GM12891 (cell line): Measurements from ENCODE around the gene LPXN.

Experiments
- DNase-seq: peaks from one replicate; pipeline ENCODE4 v3.0.0; 2011; ENCODE audit warnings: low spot score; ENCODE audit not compliant: insufficient read length
- FAIRE-seq: peaks from 2 replicates; lab custom pipeline; 2011; peaks lifted over from hg19 to GRCh38; lab: Jason Lieb, UNC
- PAX5 ChIP-seq: IDR thresholded peaks from 2 replicates; pipeline ENCODE4 v1.6.1; 2011; ENCODE audit warnings: low read length, moderate library complexity, mild to moderate bottlenecking; ENCODE audit not compliant: insufficient read depth, severe bottlenecking
- POLR2A ChIP-seq: IDR thresholded peaks from 2 replicates; pipeline ENCODE4 v1.6.1; 2011; ENCODE audit warnings: low read depth, low read length, control low read depth
- POLR2AphosphoS5 ChIP-seq: IDR thresholded peaks from 2 replicates; pipeline ENCODE4 v1.6.1; 2011; ENCODE audit warnings: low read depth, low read length, control low read depth
- POU2F2 ChIP-seq: IDR thresholded peaks from 2 replicates; pipeline ENCODE4 v1.6.1; 2011; ENCODE audit warnings: low read depth, mild to moderate bottlenecking, control low read depth, low read length, moderate library complexity
- SPI1 ChIP-seq: IDR thresholded peaks from 2 replicates; pipeline ENCODE4 v1.6.1; 2011; ENCODE audit warnings: low read depth, low read length, control low read depth
- TAF1 ChIP-seq: IDR thresholded peaks from 2 replicates; pipeline ENCODE4 v1.6.1; 2011; ENCODE audit warnings: low read depth, low read length, control low read depth

LPXN gene

DNA sequence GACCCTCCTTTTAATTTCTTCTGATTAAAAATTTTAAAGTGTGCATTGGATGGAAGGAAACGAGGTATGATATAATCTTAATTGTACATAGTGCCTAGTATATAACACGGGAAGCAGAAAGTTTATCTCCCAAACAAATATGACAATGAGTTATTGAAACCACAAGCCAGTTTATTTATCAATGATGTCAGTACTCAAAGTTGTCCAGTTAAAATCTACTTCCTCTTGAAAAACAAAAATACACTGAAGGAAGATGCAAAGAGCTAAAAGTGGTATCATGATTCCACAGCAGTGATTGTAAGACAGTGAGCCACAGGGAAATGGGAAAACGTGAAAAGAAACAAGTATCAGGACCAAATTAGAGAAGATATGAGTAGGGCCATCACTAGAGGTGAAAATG is 48.9 kb downstream of the LPXN start:
- DNase-seq (no peak), FAIRE-seq (peak; percentile 50)
- TF ChIP-seq POLR2AphosphoS5, result no peak
- no peak for TF ChIP-seq POU2F2
- no peak for TF ChIP-seq PAX5
- TF ChIP-seq POLR2A, result no peak
- no peak for TF ChIP-seq TAF1
- TF ChIP-seq SPI1, result no peak

DNA sequence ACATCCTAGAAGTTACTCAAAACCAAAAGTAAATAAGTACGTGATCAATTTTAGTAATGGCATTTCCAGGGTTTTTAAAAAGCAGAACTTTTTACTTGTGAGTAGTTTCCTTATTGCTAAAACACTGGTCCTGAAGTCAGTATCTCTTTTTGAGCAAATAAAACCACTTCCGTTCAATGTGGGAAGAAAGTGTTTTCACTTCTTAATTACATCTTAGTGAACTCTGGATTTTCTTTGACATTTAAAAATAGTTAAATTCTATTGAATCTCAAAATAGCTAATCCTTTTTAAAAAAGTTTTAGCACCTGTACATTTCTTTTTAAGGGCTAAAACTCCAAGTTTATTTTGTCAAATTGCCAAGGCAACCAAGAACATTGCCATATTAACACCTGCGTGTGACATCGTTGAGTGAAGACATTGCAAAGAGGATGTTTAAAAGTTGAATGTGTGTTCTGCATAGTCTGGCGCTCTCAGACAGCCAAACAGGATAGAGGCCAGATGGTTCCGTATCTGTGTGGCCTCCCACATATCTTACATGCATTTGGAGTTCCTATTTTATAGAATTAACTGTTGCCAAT is 50.5 kb downstream of the LPXN start:
- TF ChIP-seq POLR2A (peak; percentile 70), TAF1 (no peak), PAX5 (no peak), POLR2AphosphoS5 (peak; percentile 64), POU2F2 (peak; percentile 45; the same call in 1 of the 2 replicates), SPI1 (peak; percentile 64)
- DNase-seq (peak; percentile 23), FAIRE-seq (peak; percentile 95)

GRCh38 chr11:58524232-58525036 is 51.2 kb downstream of the LPXN start:
- DNase-seq (no peak), FAIRE-seq (peak; percentile 88)
- TF ChIP-seq POLR2AphosphoS5 (no peak), POU2F2 (no peak), TAF1 (no peak), SPI1 (no peak), POLR2A (no peak), PAX5 (no peak)

DNA sequence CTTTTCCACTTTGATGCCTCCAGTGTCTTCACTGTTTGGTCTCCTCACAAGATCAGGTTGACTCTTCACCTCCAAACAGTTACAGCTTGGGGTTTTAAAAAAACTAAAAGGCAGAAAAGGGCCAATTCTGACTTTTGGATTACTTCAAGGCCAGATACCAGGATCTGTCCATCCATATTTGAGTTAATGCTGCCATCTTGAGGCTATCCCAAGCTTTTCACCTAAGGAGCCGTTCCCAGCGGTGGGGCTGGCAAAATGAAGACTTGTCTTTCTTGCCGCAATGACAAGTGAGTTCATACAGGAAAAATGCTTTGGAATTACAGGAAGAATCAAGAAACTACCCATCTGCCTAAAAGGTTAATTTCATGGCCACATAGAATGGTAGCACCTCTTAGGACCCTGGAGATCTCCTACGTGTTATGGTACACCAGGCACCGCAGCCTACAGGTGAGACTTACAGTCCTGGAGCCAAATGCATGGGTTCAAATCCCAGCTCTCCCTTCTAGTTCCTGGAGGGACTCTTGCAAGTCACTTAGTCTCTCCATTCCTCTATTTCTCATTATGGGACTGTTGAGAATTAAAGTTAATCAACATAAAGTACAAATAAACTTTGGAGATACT is 61.8 kb downstream of the LPXN start:
- TF ChIP-seq TAF1 (no peak), POU2F2 (no peak), SPI1 (no peak), PAX5 (no peak), POLR2A (no peak), POLR2AphosphoS5 (no peak)
- FAIRE-seq (peak; percentile 77), DNase-seq (no peak)

DNA sequence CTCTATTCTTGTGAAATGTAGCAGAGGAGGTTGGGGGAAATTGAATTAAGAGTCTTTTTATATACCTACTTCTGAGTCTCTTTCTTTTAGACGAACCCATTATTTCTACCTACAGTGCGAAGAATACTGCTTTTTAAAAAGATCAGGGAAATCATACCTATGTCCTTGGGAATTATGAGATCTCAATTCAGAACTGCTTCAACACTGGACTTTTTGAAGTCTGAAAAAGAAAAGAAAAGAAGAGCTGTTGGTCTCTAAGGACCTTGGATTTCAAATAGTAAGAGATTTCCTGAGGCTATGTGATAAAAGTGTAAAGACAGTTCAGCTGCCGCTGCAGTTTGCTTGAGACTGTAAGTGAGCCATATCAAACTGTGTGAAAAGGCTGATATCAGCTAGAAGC is 64.0 kb downstream of the LPXN start:
- FAIRE-seq, result no peak

GRCh38 chr11:58509748-58510147 is 65.9 kb downstream of the LPXN start:
- no peak for DNase-seq
- TF ChIP-seq PAX5 (no peak), POU2F2 (no peak), SPI1 (no peak), POLR2A (no peak), TAF1 (no peak)
- no peak for FAIRE-seq

More for the DNA sequence above, 64.0 kb downstream of the LPXN start:
- DNase-seq, result no peak
- no peak for TF ChIP-seq SPI1
- TF ChIP-seq POLR2AphosphoS5, result no peak

- no peak for DNase-seq
- TF ChIP-seq POLR2AphosphoS5 (no peak), PAX5 (no peak), POLR2A (no peak), TAF1 (no peak), SPI1 (no peak), POU2F2 (no peak)
- FAIRE-seq, result no peak
Measured at GRCh38 chr11:58508814-58509213, 66.8 kb downstream of the LPXN start.

DNA sequence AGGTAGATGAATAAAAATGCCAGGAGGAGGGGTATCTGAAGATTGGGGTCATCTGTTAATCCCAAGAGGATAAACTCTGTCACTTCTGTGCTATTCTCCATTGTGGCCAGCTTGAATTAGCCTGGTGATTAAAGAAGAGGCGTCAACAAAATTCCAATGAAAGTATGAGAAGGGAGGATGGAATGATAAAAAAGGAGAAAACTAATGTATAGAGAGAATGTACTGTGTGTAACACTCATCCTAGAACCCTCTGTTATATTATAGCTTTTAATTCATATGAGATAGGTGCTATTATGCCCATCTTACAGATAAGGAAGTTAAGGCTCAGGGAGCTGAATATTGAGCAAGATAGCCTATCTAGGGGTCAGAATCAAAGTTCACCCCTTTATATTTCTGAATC is 67.7 kb downstream of the LPXN start, which contains the start of gene OR5B21:
TSS of gene OR5B21 (minus strand) at position 101 of the 400 bp plus-strand sequence. CDS start at position 101, 0 bp downstream.
- FAIRE-seq (no peak), DNase-seq (no peak)
- TF ChIP-seq POU2F2, result no peak

GRCh38 chr11:58507355-58507754 is 68.3 kb downstream of the LPXN start:
- no peak for FAIRE-seq
- no peak for DNase-seq
- TF ChIP-seq TAF1 (no peak), SPI1 (no peak), PAX5 (no peak), POLR2AphosphoS5 (no peak), POU2F2 (no peak), POLR2A (no peak)

- FAIRE-seq, result peak; percentile 80
- no peak for DNase-seq
- TF ChIP-seq SPI1 (peak; percentile 74), POLR2A (no peak), PAX5 (no peak), POLR2AphosphoS5 (no peak), TAF1 (no peak), POU2F2 (no peak)
Measured at GRCh38 chr11:58506935-58507334, 68.7 kb downstream of the LPXN start.

GRCh38 chr11:58505849-58506248 is 69.8 kb downstream of the LPXN start:
- no peak for FAIRE-seq
- TF ChIP-seq TAF1 (no peak), POLR2A (no peak), POLR2AphosphoS5 (no peak), PAX5 (no peak), POU2F2 (no peak), SPI1 (no peak)
- no peak for DNase-seq
